SK-N-SH treated with all-trans-retinoic acid at 6 μM for 48 hours (cell line): Measurements from ENCODE around the gene TECPR1.

Experiments used
- PATZ1 ChIP-seq: fragments of 250-450 bp; sonication (Bioruptor Pico); IDR thresholded peaks from 2 replicates; pipeline ENCODE4 v1.8.0; 2020; ENCODE audit warnings: mild to moderate bottlenecking, moderate library complexity, borderline replicate concordance
- ZFP3 ChIP-seq: fragments of 250-450 bp; sonication (Bioruptor Pico); IDR thresholded peaks from 2 replicates; pipeline ENCODE4 v1.5.0; 2020; ENCODE audit warnings: mild to moderate bottlenecking, moderate library complexity

- no peak for TF ChIP-seq ZFP3 (CRISPR knock-in tag)
- TF ChIP-seq PATZ1 (CRISPR knock-in tag) = no peak
Measured at GRCh38 chr7:98256431-98256830, 4.4 kb upstream of the TECPR1 start.
